Coronary artery (tissue), 2 donors: ENCODE measurements around the gene APOF.
"Not testable (repeated sequence)": the region's sequence is repeated elsewhere in the genome, so short reads cannot be mapped to it uniquely, and the experiment has no call there.

ENCODE experiments used
- DNase-seq: peaks from one replicate; pipeline ENCODE4 v3.0.0-alpha.2; 2017; ENCODE audit warnings: low spot score
- H3K27ac ChIP-seq, 2 donors: fragments of 200-600 bp; sonication (generic); one replicate each; pipeline ENCODE4 v1.5.1; 2016 to 2019
- H3K4me3 ChIP-seq: fragments of 200-600 bp; sonication (generic); 2 replicates; pipeline ENCODE4 v1.5.1; 2016; ENCODE audit warnings: mild to moderate bottlenecking, moderate library complexity
- CTCF ChIP-seq: fragments of 200-600 bp; sonication (generic); IDR thresholded peaks from one replicate; pipeline ENCODE4 v1.5.1; 2019; ENCODE audit warnings: antibody characterized with exemption

APOF gene

GRCh38 chr12:56346675-56347074 lies 16.0 kb downstream of the APOF start:
- no peak overlapping the region for H3K4me3 ChIP-seq
- TF ChIP-seq CTCF: no peak
- no peak for DNase-seq
- H3K27ac ChIP-seq: no peak overlapping the region

- H3K27ac ChIP-seq, H3K4me3 ChIP-seq, DNase-seq: not testable (repeated sequence)
Observed at GRCh38 chr12:56342290-56342689, 20.4 kb downstream of the APOF start.

- Histone ChIP-seq H3K27ac (no peak overlapping the region), H3K4me3 (no peak overlapping the region)
- no peak for DNase-seq
- no peak for TF ChIP-seq CTCF
Observed at GRCh38 chr12:56341616-56342015, 21.0 kb downstream of the APOF start.

- peak overlapping the region in 1 of 2 donors; percentile 0 for H3K27ac ChIP-seq
- no peak overlapping the region for H3K4me3 ChIP-seq
- no peak for DNase-seq
- no peak for TF ChIP-seq CTCF
Observed at GRCh38 chr12:56339158-56339422, 23.6 kb downstream of the APOF start.

- Histone ChIP-seq H3K4me3 (no peak within 1 kb of the TSS), H3K27ac (peak within 1 kb of the TSS in 1 of 2 donors; percentile 0)
- no peak for DNase-seq
- TF ChIP-seq CTCF: no peak
Observed at GRCh38 chr12:56338308-56339157, 24.1 kb downstream of the APOF start, which contains the start of gene IL23A. TSS of gene IL23A (plus strand) at chr12:56338884. CDS start at chr12:56339045, 161 bp downstream.

GRCh38 chr12:56337753-56338251 lies 24.9 kb downstream of the APOF start:
- no peak for TF ChIP-seq CTCF
- Histone ChIP-seq H3K27ac (no peak overlapping the region), H3K4me3 (no peak overlapping the region)
- no peak for DNase-seq

- TF ChIP-seq CTCF: no peak
- no peak overlapping the region for H3K27ac ChIP-seq
- no peak overlapping the region for H3K4me3 ChIP-seq
- DNase-seq: no peak
Observed at GRCh38 chr12:56336361-56337167, 26.1 kb downstream of the APOF start.

GRCh38 chr12:56335527-56335926 lies 27.1 kb downstream of the APOF start:
- H3K4me3 ChIP-seq, H3K27ac ChIP-seq, DNase-seq: not testable (repeated sequence)
